Stimulated activated CD8-positive, alpha-beta memory T cell treated with anti-CD3 and anti-CD28 coated beads, Interleukin-7, amount 100 ng/mL, for 1 hour (primary cell): ENCODE results near the gene CSTF2T.

Source experiments
- DNase-seq, 2 donors: peaks; one replicate each; pipeline ENCODE4 v3.0.0-alpha.2; 2020; ENCODE audit warnings: low read depth in 2 of 2

Gene CSTF2T, protein sequence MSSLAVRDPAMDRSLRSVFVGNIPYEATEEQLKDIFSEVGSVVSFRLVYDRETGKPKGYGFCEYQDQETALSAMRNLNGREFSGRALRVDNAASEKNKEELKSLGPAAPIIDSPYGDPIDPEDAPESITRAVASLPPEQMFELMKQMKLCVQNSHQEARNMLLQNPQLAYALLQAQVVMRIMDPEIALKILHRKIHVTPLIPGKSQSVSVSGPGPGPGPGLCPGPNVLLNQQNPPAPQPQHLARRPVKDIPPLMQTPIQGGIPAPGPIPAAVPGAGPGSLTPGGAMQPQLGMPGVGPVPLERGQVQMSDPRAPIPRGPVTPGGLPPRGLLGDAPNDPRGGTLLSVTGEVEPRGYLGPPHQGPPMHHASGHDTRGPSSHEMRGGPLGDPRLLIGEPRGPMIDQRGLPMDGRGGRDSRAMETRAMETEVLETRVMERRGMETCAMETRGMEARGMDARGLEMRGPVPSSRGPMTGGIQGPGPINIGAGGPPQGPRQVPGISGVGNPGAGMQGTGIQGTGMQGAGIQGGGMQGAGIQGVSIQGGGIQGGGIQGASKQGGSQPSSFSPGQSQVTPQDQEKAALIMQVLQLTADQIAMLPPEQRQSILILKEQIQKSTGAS

DNA sequence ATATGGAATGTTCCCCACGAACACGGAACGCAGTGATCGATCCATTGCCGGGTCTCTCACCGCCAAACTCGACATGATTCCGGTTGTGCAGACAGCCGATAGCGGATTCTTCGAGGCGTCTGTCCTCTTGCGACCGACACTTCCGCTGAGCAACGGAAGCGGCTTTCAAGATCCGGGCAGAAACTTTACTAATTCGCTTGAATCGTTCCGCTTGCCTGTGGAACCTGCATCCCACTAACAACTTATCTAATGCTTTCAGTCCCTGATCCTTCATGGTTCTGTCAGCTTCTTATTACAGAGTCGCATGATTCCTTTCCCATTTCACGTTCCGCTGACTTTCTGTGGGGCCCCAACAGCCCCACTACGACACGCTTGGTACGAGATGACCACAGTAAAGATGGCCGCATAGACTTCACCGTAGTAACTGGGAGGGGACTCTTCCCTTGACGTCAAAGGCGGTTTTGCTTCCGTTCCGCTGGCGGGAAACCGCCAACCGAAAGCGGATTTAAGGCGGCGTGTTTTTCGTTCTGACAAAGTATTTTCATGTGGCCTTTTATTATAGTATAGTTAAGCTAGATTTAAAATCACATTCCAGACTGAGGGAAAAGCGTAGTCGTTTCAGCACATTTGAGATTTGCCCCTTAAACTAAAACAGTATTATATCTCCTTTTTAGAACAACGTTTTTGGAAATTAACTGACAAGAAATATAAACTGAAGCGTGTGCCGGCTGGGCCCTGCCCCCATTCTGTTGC is at the start of gene CSTF2T:
CSTF2T (minus strand) TSS at position 121 of the 753 bp plus-strand sequence; CDS start at position 75, 46 bp downstream.
- DNase-seq: peak; percentile 87 to 89

DNA sequence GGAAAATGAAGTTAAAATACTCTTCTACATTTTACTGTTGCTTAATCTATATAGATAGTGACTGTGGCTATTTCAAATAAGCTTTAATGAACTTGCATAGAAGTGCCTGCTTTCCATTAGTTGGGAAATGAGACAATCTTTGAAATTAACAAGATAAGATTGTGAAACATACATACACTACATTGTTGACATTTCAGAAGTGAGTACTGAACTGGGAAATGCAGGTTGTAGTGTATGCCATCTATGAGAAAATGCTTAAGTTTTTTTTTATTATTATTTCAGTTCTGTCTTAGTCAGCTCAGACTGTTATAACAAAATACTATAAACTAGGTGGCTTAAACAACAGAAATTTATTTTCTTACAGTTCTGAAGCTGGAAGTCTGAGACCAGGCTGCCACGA is 49.6 kb upstream of the CSTF2T start:
- DNase-seq: no peak

DNA sequence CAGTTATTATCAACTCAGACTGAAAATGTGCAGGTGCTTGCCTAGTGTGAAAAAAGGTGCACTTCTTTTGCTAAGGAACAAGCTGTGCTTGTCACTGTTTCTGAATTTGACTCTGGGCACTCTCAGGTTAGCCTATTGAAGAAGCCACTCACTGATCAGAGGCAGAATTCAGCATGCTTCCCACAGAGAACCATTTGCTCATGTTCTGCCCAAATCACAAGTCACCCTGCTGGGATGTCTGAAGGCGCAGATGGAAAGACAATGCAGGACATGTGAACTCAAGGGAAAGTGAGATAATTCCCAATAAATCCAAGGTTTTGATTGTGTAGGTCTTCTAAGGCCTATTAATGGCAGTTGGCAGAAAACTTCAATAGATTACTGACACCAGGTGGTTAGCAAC is 47.8 kb upstream of the CSTF2T start:
- no peak for DNase-seq

DNA sequence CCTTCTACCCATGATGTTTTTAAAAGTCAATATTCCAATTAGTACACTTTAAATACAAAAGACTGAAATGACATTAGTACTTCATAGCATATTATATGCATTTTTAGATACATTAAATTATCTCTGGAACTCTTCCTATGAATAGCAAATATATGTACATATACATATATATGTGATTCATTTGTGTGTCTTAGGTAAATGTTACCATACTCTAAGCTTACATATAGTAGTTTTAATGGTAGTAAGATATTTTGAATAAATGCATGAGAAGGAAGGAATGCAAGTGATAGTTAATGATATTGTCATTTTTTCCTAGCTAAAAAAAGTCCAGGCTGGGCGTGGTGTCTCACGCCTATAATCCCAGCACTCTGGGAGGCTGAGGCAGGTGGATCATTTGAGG is 46.0 kb upstream of the CSTF2T start:
- DNase-seq: no peak

DNA sequence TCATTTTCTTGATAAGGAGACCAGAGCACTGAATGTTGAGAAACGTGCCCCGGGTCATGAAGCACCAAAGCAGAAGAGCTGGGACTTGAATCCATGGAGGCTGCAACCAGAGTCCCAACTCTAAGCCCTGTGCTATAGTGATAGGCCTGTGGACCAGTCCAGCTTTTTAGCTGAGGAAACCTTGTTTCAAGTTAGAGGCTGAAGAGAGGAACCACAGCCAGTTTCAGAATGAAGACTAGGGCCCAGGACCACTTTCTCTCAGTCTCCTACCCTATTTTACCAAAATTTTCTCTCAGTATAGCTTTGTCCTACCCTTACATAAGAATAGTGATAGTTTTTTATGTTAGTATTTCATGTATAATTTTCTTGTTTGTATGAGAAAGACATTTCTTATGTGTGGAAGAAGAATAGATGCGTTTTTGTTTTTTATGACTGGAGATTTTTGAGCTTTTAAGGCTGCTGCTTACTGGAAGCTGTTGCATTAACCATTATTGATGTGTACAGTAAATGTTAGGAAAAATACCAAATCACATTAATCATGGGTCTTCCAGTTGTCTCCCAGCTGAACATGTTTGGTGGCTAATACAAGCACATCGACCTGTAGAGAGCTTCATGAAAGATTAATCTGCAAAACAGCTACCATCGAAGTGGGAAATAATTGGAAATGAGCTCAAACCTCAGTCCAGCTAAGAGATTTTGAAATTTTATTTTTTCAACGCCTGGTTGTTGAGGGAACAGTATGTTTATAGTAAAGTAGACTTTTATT is 45.0 kb upstream of the CSTF2T start:
- DNase-seq: no peak

DNA sequence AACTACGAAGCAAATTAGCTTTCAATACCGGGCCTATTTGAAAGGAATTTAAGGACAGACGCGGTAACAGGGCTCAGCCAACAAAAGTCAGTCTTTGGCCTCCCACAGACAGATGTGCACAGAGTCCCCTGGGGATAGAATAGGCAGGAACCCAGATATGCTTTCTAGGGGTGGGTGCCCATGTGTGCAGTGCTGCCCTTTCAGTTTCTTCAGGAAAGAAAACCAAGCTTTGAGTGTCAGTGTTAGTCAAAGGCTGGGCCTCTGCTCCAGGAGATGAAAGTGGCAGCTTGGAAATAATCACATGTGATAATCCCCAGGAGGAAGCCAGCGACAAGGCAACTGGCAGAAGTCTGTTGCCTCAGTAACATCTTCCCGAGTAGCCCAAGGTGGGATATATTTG is 43.8 kb upstream of the CSTF2T start:
- no peak for DNase-seq

DNA sequence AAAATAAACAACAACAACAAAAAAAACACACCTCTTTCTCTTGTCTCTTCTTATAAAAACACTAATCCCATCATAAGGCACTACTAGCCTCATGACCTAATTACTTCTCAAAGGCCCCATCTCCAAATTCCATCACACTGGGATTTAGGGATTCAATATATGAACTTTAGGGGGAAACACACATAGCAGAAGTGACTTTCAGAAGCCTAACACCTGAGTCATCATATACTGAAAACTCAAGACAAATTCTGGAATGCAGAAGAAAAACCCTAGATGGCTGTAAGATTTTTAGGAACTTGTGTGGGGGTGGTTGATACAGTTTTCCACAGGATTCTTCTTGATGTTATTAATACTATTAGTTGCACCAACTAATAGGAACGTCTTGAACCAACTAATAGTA is 33.7 kb upstream of the CSTF2T start:
- DNase-seq: no peak

DNA sequence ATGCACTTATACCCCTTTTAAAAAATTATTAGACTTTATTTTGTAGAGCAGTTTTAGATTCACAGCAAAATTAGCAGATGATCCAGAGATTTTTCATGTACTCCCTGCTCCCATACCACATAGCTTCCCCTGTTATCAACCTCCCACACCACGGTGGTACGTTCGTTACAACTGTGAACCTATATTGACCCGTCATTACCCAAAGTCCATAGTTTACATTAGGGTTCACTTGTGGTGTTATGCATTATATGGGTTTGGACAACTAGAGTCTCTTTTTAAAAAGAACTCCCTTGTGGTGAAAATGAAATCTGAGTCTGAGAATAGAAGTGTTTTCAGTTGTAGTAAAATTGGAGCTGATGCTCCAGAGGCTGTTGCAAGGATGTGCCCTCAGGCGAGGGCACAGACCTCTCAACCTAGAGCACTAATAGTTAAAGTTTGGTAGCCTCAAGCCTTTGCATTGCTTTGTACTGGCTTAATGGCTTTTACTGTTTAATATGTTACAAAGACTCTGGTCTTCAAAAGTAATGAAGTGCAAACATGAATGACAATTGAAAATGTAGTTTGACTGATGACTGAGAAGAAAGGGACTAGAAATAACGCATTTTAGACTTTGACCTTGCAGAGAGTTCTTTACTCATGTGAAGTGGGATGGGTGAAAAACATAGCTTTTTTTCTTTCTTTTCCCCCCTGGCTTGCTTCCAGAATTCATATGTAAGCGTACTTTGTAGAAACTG is 30.6 kb upstream of the CSTF2T start:
- DNase-seq: no peak

DNA sequence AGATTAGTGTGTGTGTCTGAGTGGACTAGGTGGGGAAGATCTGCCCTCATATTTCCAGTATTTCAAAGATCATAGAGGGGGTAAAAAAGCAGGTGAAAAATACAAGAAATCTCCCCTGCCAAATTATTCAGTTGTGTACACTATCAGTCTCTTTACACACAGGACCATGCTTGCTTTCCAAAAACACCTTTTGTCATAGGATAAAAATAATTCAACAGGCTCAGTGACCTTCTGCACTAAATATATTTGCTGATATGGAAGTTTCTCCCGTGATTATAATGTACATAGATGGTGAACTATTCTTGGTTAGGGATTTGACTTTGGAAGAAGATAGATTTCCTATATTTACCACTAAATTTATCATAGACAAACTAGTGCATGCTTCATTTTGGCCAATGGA is 24.6 kb upstream of the CSTF2T start:
- DNase-seq: no peak

DNA sequence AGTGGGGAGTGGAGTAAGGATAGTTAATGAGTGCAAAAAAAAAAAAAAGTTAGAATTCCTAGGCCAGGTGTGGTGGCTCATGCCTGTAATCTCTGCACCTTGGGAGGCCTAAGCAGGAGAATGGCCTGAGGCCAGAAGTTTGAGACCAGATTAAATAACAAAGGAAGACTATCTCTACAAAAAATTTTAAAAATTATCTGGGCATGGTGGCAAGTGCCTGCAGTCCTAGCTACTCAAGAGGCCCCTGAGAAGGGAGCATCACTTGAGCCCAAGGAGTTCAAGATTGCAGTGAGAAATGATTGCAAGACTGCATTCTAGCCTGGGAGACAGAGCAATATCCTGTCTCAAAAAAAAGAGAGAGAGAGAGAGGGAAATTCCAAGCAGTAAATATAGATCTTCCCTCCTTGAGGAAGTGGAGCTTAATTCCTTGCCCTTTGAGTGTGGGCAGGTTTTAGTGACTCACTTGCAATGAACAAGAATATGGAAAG is 19.5 kb upstream of the CSTF2T start:
- no peak for DNase-seq

DNA sequence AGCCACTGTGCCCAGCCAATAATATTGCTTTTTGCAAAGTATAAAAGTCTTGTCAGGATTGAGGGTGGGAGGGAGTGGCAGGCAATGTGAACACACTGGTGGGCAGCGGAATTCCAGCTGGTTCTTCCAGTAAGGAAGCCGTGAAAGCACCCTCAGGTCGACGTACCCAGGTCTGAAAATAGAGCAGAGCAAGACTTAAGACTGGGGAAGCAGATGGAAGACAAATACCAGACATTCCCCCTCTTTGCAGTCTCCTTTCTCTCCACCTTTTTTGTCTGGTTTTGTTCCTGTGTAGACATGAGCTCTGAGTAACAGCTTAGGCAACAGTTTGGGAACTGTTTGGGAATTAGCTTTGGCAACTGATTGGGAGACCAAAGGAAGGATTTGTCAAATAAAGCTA is 17.6 kb upstream of the CSTF2T start:
- DNase-seq: no peak

DNA sequence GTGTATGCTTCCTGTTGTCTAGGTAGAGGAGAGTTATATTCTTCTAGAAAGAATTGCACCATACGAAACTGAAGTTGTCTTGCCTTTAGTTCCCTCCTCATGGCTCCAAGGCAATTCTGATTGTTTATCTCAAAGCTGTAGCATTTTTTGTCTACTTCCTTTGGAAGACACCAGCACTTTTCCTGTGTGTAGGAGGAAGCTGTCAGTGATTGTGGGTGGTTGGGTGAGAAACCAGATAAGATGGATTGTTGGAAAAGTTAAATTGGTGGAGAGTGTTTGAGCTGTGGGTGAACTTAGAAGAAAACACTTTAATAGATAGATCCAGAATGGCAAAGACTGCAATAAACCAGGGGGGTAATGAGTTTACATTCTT is 12.1 kb upstream of the CSTF2T start:
- DNase-seq: no peak

DNA sequence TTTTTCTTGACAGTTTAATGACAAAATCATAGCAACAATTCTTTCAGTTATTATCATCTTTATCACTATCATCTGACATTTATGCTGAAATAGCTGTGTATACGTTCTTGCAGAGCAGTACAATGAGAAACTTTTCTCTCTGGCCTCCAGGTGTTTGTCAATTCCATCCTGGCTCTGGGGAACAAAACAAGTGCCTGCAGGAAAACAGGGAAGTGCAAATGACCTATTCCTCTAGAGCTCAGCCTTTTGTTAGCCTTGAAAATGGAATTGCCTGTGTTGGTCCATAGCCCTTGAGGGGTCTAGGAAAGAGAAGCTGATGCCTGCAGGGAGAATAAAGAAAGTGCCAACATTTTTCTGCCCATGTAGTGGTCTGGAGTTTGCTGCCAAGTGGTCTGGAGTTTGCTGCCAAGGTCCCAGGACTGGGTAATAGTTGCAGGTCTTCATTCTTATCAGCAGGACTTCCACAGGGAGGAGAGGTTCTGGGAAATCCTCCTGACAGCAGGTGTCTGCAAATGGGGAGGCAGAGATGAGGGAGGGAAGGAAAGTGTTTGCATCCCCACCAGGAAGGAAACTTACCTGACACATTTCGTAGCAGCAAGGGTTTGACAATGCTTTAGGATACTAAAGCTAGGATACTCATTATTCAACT is 10.1 kb upstream of the CSTF2T start:
- no peak for DNase-seq

DNA sequence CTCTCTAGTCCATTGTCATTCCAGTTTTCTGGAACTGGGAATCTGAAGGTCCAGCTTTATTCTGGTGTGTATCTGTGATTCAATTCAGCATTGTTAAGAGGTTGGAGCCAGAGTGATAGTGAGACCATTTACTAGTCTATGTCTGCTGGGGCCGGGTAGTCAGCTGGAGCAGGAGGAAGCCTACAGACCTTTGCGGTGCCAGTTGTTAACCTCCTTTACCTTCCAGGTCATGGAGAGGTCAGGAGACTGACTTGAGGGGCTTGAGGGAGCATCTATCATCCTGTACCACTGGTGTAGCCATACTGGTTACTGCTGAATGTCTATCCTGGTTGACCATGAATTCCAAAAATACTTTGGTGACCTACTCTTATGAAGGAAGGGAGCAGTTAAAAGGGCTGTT is 9.2 kb upstream of the CSTF2T start:
- DNase-seq: no peak

DNA sequence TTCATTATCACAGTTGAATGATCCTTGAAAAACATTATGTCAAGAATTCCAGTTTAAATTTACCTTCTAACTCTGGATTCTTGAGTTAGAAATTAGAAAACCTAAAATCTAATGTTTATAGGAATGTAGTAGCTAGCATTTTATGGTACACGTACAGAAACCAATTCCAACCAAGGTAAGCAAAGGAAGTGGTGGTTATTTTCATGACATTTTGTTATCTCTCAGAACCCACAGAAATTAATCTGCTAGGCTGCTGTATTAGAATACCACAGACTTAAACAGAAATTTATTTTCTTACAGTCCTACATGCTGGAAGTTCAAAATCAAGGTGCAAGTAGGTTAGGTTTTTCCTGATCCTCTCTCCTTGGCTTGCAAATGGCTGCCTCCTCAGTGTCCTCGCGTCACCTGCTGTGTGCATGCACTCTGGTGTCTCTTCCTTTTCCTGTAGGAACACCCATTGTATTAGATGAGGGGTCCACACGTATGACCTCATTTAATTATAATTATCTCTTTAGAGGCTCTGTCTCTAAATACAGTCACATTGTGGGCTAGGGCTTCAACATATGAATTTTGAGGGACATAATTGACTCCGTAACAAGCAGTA is 8.5 kb upstream of the CSTF2T start:
- DNase-seq: no peak

DNA sequence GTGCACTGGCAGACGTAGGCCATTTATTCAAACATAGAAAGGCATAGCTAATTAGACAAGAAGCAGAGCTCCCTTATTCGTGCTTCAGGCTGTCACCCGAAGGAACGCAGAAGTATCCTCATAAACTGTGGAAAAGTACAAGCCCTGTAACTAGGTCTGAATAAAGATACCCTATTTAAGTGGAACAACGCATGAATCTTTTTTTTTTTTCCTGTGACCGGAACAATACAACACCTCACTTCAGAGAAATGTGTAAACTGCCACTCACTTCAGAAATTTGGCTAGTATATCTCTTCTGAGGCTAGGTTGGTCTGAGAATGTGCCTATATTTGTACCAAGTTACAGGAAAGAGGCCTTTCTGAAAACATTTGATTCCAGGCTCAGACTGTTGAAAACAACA is 8.0 kb upstream of the CSTF2T start:
- no peak for DNase-seq

DNA sequence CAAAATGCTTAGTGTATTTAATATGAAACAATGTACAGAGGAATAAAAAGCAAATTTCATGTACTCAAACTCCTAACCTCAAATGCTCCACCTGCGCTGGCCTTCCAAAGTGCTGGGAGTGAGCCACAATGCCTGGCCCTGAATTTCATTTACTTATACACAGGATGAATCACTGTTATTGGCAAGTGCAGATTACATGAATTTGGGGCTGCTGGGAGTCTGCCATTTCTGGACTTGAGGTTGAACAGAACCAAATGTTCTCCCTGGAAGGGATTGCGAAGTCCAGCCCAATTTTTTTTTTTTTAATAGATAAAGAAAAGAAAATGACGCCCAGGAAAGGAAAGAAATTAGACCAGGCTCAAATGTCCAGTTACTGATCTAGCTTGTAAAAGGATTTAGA is 6.8 kb upstream of the CSTF2T start:
- no peak for DNase-seq

DNA sequence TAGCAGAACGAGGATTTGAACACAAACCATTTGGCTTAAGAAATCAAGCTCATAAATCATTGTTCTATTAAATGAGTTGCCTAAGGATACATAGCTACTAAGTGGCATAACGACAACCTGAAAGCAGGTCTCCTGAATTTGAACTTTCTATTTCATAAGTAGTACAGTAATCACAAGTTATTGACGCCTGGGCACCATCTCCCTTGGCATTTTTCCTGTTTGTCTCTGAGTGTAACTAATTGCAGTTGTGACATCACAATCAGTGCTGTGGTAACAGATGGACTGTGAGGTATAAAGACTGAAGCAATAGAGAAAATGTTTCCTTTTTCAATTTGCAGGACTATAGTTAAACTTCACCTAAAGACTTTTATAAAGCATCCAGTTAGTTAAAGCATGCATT is 6.4 kb upstream of the CSTF2T start:
- no peak for DNase-seq

DNA sequence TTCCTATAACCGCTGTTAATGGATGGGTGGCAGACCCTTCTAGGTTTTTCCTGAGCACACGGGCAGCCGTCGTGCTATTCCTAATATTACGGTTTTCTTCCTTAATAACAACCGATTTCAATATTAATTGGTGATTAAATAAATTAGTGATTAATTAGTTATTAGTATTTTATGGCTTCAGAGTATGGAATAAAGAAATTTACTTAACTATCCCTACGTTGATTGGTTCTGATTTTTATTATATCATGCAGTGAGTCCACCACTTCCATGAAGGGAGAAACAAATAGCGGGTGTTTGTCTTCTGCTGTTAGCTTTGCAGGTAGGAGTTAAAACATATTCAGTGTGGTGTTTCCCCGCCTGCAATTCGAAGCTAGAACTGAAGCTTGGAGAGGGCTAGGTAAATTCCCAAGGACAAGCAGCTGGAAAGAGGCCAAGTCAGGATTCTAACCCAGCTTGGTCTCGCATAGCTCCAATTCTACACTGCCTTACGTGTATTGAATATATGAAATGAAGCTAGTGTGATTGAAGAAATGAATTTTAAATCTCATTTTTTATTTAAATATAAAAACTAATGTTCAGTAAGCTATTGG is 928 bp upstream of the CSTF2T start:
- no peak for DNase-seq

DNA sequence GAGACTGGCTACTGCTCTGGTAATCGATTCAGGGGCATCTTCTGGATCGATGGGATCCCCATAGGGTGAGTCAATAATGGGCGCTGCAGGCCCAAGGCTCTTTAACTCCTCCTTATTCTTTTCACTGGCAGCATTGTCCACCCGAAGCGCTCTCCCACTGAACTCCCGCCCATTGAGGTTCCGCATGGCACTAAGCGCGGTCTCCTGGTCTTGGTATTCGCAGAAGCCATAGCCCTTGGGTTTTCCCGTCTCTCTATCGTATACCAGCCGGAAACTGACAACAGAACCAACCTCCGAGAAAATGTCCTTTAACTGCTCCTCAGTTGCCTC is 285 bp downstream of the CSTF2T start:
- no peak for DNase-seq
